HepG2 (cell line): ENCODE results near the gene TMEM117. TPM values are rescaled to one million over a fixed set of nuclear protein-coding genes. Genes with fewer than 3 reads are reported as not detected.

Experiments
- ATAC-seq: fragments of 200-7000 bp; cut with Tn5 transposase; 3 replicates; pipeline ENCODE4 v1.9.1; 2020; ENCODE audit warnings: mild to moderate bottlenecking, moderate library complexity
- BruUV-seq: library from RNA; stranded (reverse); fragments of 400-500 nt; replicated peaks from 2 replicates; lab custom pipeline; 2021; lab: Mats Ljungman, UMichigan
- CTCF ChIA-PET: fragments of 300-600 bp; formaldehyde crosslinking; extraction: SDS; loops from one replicate; lab custom pipeline; 2021; ENCODE audit warnings: low total read pairs, inconsistent platforms, low intra/inter-chr PET ratio; lab: Yijun Ruan, JAX
- POLR2A ChIA-PET: fragments of 350-600 bp; sonication (Branson Sonifier 250); formaldehyde crosslinking; loops from one replicate; lab custom pipeline; 2020; ENCODE audit warnings: antibody characterized with exemption, inconsistent platforms; lab: Yijun Ruan, JAX
- DNase-seq: peaks from one replicate; pipeline ENCODE4 v3.0.0-alpha.2; 2015; ENCODE audit warnings: low spot score
- FAIRE-seq: peaks from 3 replicates; lab custom pipeline; 2011; peaks lifted over from hg19 to GRCh38; lab: Jason Lieb, UNC
- H2AFZ ChIP-seq: one replicate; pipeline ENCODE4 v1.6.1; 2011; ENCODE audit warnings: low read length, inconsistent platforms
- H3K27ac ChIP-seq: fragments of 300-600 bp; 3 replicates; pipeline ENCODE4 v1.8.0; 2011; ENCODE audit warnings: mixed run types, mild to moderate bottlenecking, mixed read lengths, low read length, inconsistent platforms; ENCODE audit not compliant: insufficient read depth; ENCODE audit errors: extremely low read length
- H3K27me3 ChIP-seq, 2 experiments: fragments of 200-600 bp in 1 of 2; 2 replicates in 1 of 2; 3 replicates in 1 of 2; pipeline versions ENCODE4 v1.6.0 to v1.8.0; 2011; ENCODE audit warnings: low read length in 2 of 2, mild to moderate bottlenecking in 2 of 2, moderate library complexity in 2 of 2, inconsistent platforms in 1 of 2; ENCODE audit not compliant: insufficient read depth in 2 of 2, control insufficient read depth in 1 of 2
- H3K36me3 ChIP-seq, 2 experiments: fragments of 200-600 bp in 1 of 2; replicated peaks in 1 of 2; 2 replicates in 1 of 2; 3 replicates in 1 of 2; pipeline versions ENCODE4 v1.5.1 to v1.8.0; 2011; ENCODE audit warnings: low read length in 2 of 2, inconsistent platforms in 1 of 2; ENCODE audit not compliant: insufficient read depth in 2 of 2, control insufficient read depth in 1 of 2
- H3K4me1 ChIP-seq: 2 replicates; pipeline ENCODE4 v1.5.1; 2012; ENCODE audit warnings: low read length, inconsistent platforms; ENCODE audit not compliant: insufficient read depth
- H3K4me2 ChIP-seq: 2 replicates; pipeline ENCODE4 v1.6.0; 2011; ENCODE audit warnings: low read depth, low read length, inconsistent platforms
- H3K4me3 ChIP-seq, 3 experiments: fragments of 200-600 bp in 1 of 3; sonication (generic), shearing (Covaris generic) in 1 of 3; replicated peaks in 1 of 3; 2 replicates each; pipeline ENCODE4 v1.5.1; 2011 to 2016; ENCODE audit warnings: low read length in 3 of 3, inconsistent platforms in 2 of 3, low read depth in 2 of 3, mild to moderate bottlenecking in 2 of 3, control low read depth in 1 of 3, mixed read lengths in 1 of 3; ENCODE audit not compliant: insufficient read depth in 1 of 3
- H3K79me2 ChIP-seq: one replicate; pipeline ENCODE4 v1.6.1; 2011; ENCODE audit warnings: low read length, inconsistent platforms; ENCODE audit not compliant: insufficient read depth
- H3K9ac ChIP-seq: 2 replicates; pipeline ENCODE4 v1.6.0; 2011; ENCODE audit warnings: mild to moderate bottlenecking, low read depth, low read length, inconsistent platforms; ENCODE audit not compliant: insufficient read depth
- H3K9me3 ChIP-seq: 2 replicates; pipeline ENCODE4 v1.5.1; 2012; ENCODE audit warnings: mild to moderate bottlenecking, low read length
- H4K20me1 ChIP-seq: 2 replicates; pipeline ENCODE4 v1.6.0; 2011; ENCODE audit warnings: inconsistent platforms, mild to moderate bottlenecking, low read length, moderate library complexity; ENCODE audit not compliant: insufficient read depth
- BATF2 ChIP-seq: sonication (generic); formaldehyde crosslinking; IDR thresholded peaks from 2 replicates; pipeline ENCODE4 v1.8.0; 2022; ENCODE audit warnings: mild to moderate bottlenecking, missing genetic modification reagents, moderate library complexity
- ELF3 ChIP-seq: IDR thresholded peaks from 2 replicates; pipeline ENCODE4 v1.6.1; 2016; ENCODE audit warnings: missing genetic modification reagents, missing compliant biosample characterization
- IRF1 ChIP-seq: sonication (generic); formaldehyde crosslinking; IDR thresholded peaks from 2 replicates; pipeline ENCODE4 v1.4.0; 2020; ENCODE audit warnings: low read depth, mild to moderate bottlenecking, missing genetic modification reagents
- MAFK ChIP-seq, 2 experiments: IDR thresholded peaks in 1 of 2; conservative IDR thresholded peaks in 1 of 2; 2 replicates each; pipeline ENCODE4 v1.6.1; 2011; ENCODE audit warnings: improper control_type of control experiment in 2 of 2, low read length in 2 of 2
- SAP130 ChIP-seq: IDR thresholded peaks from 2 replicates; pipeline ENCODE4 v1.6.1; 2016; ENCODE audit warnings: low read depth
- ZBTB46 ChIP-seq: sonication (generic); formaldehyde crosslinking; IDR thresholded peaks from 2 replicates; pipeline ENCODE4 v1.4.0; 2020; ENCODE audit warnings: mild to moderate bottlenecking, missing genetic modification reagents, borderline replicate concordance
- WGBS: methylation state at CpG from one replicate; pipeline ENCODE4 v1.1.6; 2017; ENCODE audit warnings: low lambda C conversion rate; 5-methylcytosine and 5-hydroxymethylcytosine counted together
- in situ Hi-C: cut with HindIII; loops from 2 replicates; pipeline ENCODE4 v1.10.0; 2017; ENCODE audit warnings: low pct_unique_long_range_greater_than_20kb; ENCODE audit not compliant: extremely low pct_ligation_motif_present
- intact Hi-C: fragments of 100-400 bp; cut with micrococcal nuclease; formaldehyde crosslinking; loops from one replicate; pipeline ENCODE4 v1.10.0; 2022; ENCODE audit not compliant: unreplicated experiment
- polyA plus RNA-seq, 8 experiments: library from polyadenylated mRNA; depleted of rRNA in 3 of 8; stranded (reverse) in 7 of 8; unstranded in 1 of 8; fragments of >200 nt; fragmentation: Illumina TruSeq in 4 of 8; extraction: Trizol in 4 of 8; gene quantifications; 2 replicates each; pipeline versions ENCODE4 v1.2.1 to v1.2.3, GENCODE V29; 2011 to 2016; ENCODE audit warnings: low read depth in 4 of 8, missing spikeins in 1 of 8, mixed read lengths in 1 of 8; ENCODE audit not compliant: insufficient read depth in 1 of 8
- total RNA-seq, 5 experiments: library from RNA; depleted of rRNA; stranded (reverse); fragments of >200 nt; fragmentation: Illumina TruSeq; extraction: Trizol; gene quantifications; 2 replicates each; pipeline ENCODE4 v1.2.3, GENCODE V29; 2016; ENCODE audit warnings: low read depth in 1 of 5

Gene TMEM117
- total and polyA plus RNA-seq, 2 of the 13 experiments (the other 11 are each of a cell fraction or from before 2014, with no cell fraction given), result 2.8 to 8.5 TPM

- ATAC-seq, result no peak
- FAIRE-seq, result no peak
Measured at GRCh38 chr12:43895580-43896206, 59.8 kb downstream of the TMEM117 start.

DNA sequence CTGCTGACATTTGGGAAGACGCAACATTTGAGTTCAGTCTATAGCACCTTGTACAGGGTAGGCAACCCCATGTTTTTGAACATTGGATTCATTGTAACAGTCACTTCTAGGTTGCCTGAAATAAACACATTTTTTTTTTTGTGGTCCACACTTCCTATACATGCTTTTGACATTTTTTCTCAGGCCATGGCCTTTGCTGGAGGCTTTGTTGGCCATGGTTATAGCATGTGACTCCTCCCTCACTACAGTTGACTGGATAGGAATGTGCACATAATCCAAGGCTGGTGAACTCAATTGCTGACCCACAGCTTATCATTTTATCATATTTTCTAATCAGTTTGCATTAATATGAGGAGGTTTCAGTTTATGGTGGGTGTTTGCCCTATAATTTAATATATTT, 60.6 kb downstream of the TMEM117 start:
- Histone ChIP-seq H3K27ac (no peak overlapping the region), H3K79me2 (no peaks in the 10 kb centered on the region), H3K4me3 (no peak overlapping the region), H3K4me1 (no peaks in the 10 kb centered on the region), H3K9ac (no peak overlapping the region), H3K27me3 (no peaks in the 10 kb centered on the region), H4K20me1 (no peaks in the 10 kb centered on the region), H3K9me3 (no peaks in the 10 kb centered on the region), H3K4me2 (no peak overlapping the region), H3K36me3 (no peaks in the 10 kb centered on the region; a peak in 1 of 5 replicates), H2AFZ (no peak overlapping the region)
- CTCF ChIA-PET, result no interaction called here
- in situ Hi-C loops, result loop anchor here (25.0 kb wide), 1 partner anchor 384 kb away; no protein-coding TSS in a partner anchor
- FAIRE-seq (no peak), DNase-seq (no peak), ATAC-seq (no peak)
- 100% methylated on average over 1 of the region's 1 CpG for WGBS
- intact Hi-C loops, result no loop called here
- no TSS peak for BruUV-seq
- no peak for TF ChIP-seq ELF3 (CRISPR knock-in tag)
- TF ChIP-seq SAP130 (CRISPR knock-in tag), result no peak
- no peak for TF ChIP-seq BATF2 (CRISPR knock-in tag)
- no peak for TF ChIP-seq ZBTB46
- POLR2A ChIA-PET, result no interaction called here

More at GRCh38 chr12:43895580-43896206, 59.8 kb downstream of the TMEM117 start:
- BruUV-seq, result no TSS peak
- ChIA-PET CTCF (no interaction called here), POLR2A (no interaction called here)
- no peaks in the 10 kb centered on the region; a peak in 1 of 5 replicates for H3K36me3 ChIP-seq
- no peak overlapping the region for H3K27ac ChIP-seq
- DNase-seq, result no peak
- 0 out of 4 replicates have a peak, but pooled peaks of 1 of the 2 experiments have one; percentile 3 for TF ChIP-seq MAFK (conservative IDR thresholded peaks at IDR 0.05 in 1 of 2, IDR thresholded peaks at IDR 0.05 in 1 of 2; ENCODE audit: low read length in 2 of 2)
- TF ChIP-seq IRF1, result no peak
- no peaks in the 10 kb centered on the region for H3K27me3 ChIP-seq
- no peak overlapping the region for H3K4me2 ChIP-seq
- 90% methylated on average over 1 of the region's 1 CpG for WGBS
- H2AFZ ChIP-seq, result no peak overlapping the region
- in situ Hi-C loops, result loop anchor here (25.0 kb wide), 1 partner anchor 383 kb away; no protein-coding TSS in a partner anchor
- H3K79me2 ChIP-seq, result no peaks in the 10 kb centered on the region
- H4K20me1 ChIP-seq, result no peaks in the 10 kb centered on the region
- no peaks in the 10 kb centered on the region for H3K9me3 ChIP-seq
- H3K4me3 ChIP-seq, result no peak overlapping the region
- no peak overlapping the region for H3K9ac ChIP-seq
- no peaks in the 10 kb centered on the region for H3K4me1 ChIP-seq
- intact Hi-C loops, result no loop called here
